GM19099 (cell line): ENCODE measurements around the gene TERB1.

Experiments used
- POLR2A ChIP-seq: IDR thresholded peaks from 3 replicates; pipeline ENCODE4 v1.6.1; 2011; ENCODE audit warnings: low read depth; ENCODE audit not compliant: insufficient read length; ENCODE audit errors: extremely low read depth

Gene TERB1, protein sequence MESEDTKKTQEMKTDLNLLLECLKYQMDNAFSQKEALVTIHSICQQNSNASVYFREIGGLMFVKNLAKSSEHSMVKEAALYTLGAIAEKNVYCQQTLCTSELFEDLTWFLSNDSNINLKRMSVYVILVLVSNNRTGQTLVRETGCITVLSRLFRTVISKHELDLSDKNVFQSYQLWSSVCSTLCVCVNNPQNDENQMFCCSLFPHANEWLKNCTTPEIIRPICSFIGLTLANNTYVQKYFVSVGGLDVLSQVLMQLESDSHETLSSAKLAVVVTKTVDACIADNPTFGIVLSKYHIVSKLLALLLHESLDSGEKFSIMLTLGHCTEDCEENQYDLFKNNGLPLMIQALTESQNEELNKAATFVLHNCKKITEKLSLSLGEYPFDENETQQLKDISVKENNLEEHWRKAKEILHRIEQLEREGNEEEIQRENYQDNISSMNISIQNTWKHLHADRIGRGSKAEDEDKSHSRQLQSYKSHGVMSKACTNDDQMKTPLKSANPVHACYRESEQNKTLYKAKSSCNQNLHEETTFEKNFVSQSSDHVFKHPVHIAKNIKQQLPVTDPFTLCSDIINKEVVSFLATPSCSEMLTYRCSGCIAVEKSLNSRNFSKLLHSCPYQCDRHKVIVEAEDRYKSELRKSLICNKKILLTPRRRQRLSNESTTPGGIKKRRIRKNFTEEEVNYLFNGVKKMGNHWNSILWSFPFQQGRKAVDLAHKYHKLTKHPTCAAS

DNA sequence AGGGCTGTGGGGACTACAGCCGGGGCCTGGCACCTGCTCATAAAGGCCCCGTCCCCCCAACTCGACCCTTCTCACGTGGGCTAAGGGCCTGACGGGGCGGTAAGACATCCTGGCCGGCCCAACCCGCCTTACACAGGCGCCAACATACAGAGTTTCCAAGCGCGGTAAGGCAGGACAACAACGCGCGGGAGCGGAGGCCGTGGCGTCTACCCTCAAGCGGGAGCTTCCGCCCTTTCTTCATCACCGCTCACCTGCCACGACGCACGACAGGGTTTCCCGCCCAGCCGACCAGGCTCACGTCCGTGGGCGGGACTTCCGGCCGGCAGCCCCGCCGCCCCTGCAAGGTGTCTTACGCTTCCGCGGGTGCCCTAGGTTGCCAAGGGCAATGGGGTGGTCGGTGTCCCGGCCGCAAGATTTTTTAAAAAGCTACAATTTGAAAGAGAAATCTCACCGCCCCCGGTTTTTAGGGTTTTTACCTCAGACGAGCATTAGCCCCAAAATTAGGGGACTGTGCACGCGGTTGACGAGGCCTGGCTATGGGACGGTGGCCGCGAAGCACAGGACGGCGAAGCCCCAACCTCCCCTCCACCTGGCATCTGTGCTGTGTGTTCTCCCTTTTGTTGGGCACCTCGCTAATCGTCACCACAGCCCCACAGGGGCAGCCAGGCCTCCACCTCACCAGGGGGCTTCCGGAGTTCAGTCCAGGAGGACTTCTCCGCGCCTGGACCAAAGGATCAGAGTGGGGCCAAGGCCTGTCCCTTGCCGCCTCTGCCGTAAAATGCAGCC, at the start of gene TERB1:
TERB1 (minus strand) TSS at position 265 of the 786 bp plus-strand sequence. CDS start 4,786 bp downstream, outside the sequence.
- no peak for TF ChIP-seq POLR2A

DNA sequence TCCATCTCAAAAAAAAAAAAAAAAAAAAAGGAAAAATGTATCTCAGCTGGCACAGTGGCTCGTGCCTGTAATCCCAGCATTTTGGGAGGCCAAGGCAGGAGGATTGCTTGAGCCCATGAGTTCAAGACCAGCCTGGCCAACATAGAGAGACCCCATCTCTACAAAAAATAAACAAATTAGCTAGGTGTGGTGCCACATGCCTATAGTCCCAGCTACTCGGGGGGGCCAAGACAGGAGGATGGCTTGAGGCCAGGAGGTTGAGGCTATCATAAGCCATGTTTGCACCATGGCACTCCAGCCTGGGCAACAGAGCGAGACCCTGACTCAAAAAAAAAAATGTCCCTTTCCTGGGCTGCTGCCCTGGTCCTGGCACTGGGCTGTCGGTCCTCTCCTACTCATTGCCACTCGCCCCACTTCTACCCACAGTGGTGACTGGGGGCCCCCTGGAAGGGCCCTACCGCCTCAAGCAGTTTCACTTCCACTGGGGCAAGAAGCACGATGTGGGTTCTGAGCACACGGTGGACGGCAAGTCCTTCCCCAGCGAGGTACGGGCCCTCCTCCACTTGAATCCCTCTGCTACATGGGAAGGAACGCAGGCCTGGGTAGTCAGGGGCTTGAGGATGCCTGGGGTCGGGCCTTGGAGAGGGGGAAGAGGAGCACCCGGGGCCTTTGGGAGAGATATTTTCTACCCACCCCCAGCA, 48.9 kb upstream of the TERB1 start:
- no peak for TF ChIP-seq POLR2A

DNA sequence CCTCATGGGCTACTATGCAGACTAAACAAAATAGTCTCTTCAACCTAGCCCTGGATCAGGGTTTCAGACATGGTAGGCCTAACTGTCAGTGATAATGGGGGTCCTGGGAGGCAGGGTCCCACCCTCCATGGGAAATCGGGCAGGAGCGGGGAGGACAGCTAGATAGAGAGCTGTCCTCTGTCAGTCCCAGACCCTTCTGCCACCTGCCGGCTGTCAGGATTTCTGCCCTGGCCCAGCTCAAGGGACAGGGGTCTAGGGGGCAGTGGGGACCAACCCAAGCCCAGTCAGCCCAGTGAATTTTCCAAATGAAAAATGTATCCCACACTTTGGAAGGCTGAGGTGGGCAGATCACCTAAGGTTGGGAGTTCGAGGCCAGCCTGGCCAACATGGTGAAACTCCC, 48.2 kb upstream of the TERB1 start:
- no peak for TF ChIP-seq POLR2A

DNA sequence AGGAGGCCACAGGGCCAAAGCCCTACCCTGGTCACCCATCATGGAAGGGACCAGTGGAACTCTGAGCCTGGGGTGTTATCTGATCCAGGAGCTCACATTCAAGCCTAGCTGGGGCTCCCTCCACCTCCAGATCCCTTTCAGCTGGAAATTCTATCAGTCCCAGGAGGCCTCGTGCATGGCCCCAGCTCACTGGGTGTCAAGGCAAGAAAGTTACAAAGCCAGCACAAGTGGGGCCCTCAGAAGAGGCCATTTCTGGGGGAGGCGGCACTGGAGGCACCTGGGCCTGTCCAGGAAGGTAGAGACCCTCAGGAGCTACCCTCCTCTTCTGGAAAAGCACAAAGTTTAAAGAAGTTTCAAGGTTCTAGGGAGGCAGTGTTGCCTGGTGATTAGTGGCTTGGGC, 47.6 kb upstream of the TERB1 start:
- TF ChIP-seq POLR2A, result no peak

DNA sequence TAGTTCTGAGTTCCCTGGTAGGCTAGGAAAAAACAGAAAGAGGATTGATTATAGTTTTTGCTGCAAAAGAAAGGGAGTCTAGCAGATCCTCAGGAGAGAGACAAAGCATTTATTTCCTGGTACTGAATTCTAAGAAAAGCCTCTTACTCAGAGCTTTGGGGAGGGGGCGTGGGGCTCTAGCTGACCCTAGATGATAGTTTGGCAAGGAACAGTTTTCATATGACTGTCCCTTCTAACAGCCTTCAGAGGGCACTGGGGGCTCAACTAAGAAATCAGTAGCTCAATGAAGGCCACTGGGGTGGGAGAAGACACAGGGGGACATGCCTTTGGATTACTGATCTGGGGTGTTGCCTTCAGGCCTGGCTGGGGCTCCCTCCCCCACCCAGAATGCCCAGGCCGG, 46.8 kb upstream of the TERB1 start:
- no peak for TF ChIP-seq POLR2A

DNA sequence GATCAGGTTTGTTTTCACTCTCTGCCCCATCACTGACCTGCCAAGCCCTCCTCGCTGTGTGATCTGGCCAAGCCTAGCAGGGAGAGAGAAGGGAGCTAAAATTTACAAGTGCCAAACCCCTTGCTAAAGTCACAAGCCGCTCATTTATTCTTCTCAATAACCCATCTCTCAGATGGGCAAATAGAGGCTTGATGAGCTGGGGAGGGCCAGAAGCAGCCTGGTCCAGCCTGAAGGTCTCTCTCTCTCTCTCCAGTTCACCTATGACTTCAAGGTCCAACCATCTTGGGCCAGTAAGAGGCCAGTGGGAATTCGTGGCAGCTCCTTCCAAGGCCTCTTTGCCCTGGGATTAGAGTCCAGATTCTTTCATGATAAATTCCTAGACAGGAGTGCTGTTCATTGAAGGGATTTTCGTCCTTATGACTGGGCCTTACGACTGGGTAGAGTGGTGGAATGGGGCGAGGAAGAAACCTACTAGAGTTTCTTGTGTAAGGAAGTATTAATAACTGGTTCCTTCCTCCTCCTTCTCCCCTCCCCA, 46.2 kb upstream of the TERB1 start:
- no peak for TF ChIP-seq POLR2A

DNA sequence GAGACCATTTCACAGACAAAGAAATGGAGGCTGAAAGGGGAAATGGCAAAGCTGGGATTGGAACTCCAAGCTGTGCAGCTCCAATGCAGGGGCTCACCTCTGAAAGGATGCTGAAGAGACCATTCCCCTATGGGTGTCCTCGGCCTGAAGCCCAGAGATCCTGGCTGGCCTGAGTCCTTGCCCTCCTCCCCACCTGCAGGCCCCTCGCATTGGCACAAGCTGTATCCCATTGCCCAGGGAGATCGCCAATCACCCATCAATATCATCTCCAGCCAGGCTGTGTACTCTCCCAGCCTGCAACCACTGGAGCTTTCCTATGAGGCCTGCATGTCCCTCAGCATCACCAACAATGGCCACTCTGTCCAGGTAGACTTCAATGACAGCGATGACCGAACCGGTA, 45.4 kb upstream of the TERB1 start:
- no peak for TF ChIP-seq POLR2A

DNA sequence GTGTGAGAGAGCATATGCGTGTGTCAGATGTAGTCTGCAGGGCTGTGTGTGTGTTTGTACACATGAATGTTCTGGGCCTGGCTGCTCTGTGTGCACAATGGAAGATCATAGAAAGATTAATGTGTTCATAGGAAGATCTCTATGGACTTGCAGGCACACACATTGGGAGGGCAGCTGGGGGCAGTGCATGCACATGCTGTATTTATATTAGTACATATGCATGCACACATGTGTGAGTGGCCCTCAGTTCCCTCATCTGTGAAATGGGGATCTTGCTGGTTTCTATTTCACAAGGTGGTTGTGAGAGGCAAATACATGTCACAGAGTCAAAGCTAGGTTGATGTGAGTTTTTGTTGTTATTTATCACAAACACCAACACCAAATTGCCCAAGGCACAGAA, 44.9 kb upstream of the TERB1 start:
- TF ChIP-seq POLR2A, result no peak

DNA sequence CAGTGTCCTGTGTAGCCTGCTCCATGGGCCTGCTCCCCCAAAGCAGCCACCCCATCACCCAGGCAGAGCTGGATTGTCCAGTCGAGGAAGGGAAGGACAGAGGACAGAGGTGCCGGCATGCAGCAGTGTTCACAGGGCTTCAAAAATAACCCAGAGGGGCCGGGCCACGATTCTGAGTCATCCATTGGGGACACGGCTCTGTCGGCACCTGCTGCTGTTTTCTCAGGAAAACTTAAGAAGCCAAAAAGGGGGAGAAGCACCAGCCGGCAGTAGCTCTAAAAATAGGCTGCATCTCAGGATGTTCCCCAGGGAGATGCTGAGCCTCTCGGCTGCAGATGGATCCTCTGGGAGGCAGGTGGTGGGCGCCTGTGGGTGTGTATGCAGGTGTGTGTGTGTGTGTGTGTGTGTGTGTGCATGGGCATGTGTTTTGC, 44.4 kb upstream of the TERB1 start:
- no peak for TF ChIP-seq POLR2A

DNA sequence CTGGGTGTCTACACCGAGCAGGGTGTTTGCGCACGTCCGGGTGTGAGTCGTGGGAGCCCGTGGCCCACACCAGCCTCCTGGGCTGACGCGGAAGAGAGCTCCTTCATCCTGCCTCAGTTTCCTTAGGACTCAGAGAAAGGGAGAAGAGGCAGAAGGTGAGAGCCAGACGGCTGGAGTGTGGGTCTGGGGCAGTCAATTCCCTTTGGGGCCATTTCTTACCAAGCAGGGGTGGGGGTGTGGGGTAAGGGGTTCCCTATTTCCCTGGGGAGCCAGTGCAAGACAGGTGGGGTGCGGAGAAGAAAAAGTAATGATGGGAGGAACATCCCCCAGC, 43.7 kb upstream of the TERB1 start:
- TF ChIP-seq POLR2A, result no peak

DNA sequence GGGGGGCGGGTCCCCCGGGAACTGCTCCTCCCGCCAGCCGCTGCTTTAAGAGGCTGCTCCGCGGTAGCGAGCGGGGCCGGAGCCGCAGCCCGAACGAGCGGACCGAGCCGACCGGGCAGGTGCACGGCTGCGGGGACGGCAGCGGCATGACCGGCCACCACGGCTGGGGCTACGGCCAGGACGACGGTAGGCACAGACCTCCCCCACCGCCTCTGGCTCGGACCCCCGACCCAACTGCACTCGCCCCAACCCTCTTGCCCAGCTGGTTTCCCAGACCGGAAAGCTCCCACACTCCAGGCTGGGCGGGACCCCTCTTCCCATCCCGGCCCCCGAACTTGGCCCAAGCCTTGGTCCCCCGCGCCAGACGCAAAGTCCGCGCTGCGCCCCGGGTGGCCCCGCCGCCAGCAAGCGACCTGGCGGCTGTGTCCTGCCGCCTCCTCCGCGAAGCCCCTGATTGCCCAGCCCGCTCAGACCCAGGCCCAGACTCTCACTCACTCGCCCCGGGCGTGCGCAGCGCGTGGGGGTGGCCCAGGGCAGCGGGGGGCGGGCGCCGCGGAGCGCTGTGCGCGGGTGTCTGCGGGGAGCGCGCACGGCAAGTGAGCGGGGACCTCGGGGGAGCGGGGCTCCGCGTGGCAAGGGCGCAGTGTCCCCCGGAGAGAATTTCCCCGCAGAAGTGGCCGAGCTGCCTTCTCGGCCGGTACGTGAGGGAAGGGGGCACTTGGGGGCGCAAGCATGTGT, 43.1 kb upstream of the TERB1 start, which contains the start of gene CA7:
CA7 (plus strand) TSS at position 73 of the 738 bp plus-strand sequence; CDS start at position 147, 74 bp downstream.
- no peak for TF ChIP-seq POLR2A

DNA sequence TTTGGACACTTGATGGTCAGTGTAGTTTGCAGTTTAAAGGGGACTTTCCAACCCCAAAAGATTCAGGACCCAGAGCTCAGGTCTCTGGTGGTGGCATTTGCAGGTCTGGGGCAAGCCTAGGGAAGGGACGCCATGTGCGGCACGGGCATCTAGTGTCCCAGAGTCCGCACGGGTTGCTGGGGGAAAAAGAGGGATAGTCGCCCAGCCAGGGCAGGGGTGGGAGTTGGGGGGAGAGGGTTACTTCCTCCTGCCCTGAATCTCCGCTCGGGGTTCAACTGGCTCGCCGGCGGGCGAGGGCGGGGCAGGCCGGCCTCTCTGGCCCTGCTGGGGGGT, 42.6 kb upstream of the TERB1 start:
- TF ChIP-seq POLR2A, result no peak

DNA sequence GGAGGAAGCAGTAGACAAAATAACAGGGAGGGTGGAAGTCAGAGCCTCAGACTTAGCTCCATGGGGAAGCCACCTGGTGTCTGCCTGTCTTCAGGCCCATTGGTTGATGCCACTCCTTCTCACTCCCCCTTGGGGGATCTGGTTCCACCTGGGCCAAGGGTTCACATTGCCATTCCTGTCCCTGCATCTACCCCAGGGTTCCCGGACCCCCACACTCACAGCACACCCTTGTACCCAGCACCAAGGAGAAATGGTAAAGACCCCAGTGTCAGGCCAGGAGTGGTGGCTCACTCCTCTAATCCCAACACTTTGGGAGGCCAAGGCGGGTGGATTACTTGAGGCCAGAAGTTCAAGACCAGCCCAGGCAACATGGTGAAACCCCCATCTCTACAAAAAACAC, 41.8 kb upstream of the TERB1 start:
- no peak for TF ChIP-seq POLR2A

DNA sequence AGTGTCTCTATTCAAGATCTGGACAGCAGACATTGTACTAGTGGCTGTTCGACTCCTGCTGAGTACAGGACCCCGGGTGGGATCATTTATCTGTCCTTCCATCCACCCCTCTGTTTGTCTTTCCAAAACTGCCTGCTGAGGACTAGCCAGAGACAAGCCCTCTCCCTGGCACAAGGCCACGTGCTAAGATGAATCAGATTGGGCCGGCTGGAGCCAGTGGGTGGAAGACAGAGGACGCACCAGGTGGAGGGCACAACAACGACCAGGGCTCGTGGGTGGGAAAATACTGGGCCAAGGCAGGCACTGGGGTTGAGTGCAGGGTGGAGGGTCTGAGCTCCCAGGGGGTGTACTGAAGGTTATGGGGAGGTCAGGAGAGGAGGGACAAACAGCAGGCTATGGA, 41.4 kb upstream of the TERB1 start:
- TF ChIP-seq POLR2A, result no peak

DNA sequence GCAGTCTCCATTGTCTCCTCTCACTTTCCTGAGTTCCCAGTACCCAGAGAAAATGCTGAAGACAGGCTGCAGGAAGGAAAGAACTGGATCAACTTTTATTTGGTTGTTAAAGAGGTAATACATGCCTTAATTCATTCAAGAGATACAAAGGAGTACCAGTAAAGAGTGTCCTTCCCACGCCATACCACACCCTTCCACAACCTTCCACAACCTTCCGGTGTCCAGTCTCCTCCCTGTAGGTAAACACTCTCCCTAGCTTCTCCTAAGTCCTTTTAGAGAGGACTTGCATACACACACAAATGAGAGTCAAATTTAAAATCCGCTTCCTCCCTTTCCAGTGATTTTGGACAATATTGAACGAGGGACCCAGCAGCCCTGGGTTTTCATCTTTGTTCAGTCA, 40.0 kb upstream of the TERB1 start:
- no peak for TF ChIP-seq POLR2A

DNA sequence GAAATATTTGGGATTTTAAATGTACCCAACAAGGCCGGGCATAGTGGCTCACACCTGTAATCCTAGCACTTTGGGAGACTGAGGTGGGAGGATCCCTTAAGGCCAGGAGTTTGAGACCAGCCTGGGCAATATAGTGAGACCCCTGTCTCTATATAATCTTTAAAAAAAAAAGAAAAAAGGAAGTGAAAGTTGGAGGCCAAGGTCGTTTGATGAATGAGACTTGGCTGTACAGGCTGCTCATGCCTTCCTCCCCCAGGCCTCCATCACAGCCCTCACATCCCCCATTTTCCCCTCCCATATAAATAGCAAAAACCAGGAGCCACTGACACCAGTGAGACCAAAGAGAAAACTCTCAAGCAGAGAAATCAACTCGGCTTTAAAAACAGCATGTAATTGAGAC, 39.5 kb upstream of the TERB1 start:
- no peak for TF ChIP-seq POLR2A
